Upper lobe of right lung (tissue), 1 donor: Measurements from ENCODE around the gene LRMDA. TPM values are rescaled to one million over a fixed set of nuclear protein-coding genes. Genes with fewer than 3 reads are reported as not detected.
A peak's percentile ranks its signal among the peaks of the same experiment; 100 is the strongest.
"Not testable (repeated sequence)": the region's sequence is repeated elsewhere in the genome, so short reads cannot be mapped to it uniquely, and the experiment has no call there.

Source experiments
- ATAC-seq: fragments of 200-7000 bp; cut with Tn5 transposase; one replicate; pipeline ENCODE4 v1.9.1; 2020; ENCODE audit warnings: mild to moderate bottlenecking, moderate library complexity
- DNase-seq: peaks from one replicate; pipeline ENCODE4 v3.0.0-alpha.2; 2020
- H3K27ac ChIP-seq: fragments of 200-600 bp; one replicate; pipeline ENCODE4 v1.8.0; 2022
- H3K27me3 ChIP-seq: fragments of 200-600 bp; one replicate; pipeline ENCODE4 v1.8.0; 2022; ENCODE audit warnings: mild to moderate bottlenecking
- H3K36me3 ChIP-seq: fragments of 200-600 bp; one replicate; pipeline ENCODE4 v1.8.0; 2022
- H3K4me1 ChIP-seq: fragments of 200-600 bp; one replicate; pipeline ENCODE4 v1.8.0; 2022
- H3K4me3 ChIP-seq: fragments of 200-600 bp; one replicate; pipeline ENCODE4 v1.8.0; 2022; ENCODE audit warnings: mild to moderate bottlenecking
- H3K9me3 ChIP-seq: fragments of 200-600 bp; one replicate; pipeline ENCODE4 v1.8.0; 2022
- CTCF ChIP-seq: fragments of 200-600 bp; IDR thresholded peaks from one replicate; pipeline ENCODE4 v1.8.0; 2022; ENCODE audit warnings: antibody characterized with exemption
- intact Hi-C: fragments of 100-400 bp; cut with DNase I; formaldehyde crosslinking; loops from one replicate; pipeline ENCODE4 v1.11.0; 2022
- total RNA-seq: library from RNA; stranded (reverse); fragmentation: NEBNext Ultra II Directional; extraction: Animal tissue kit (Norgen Biotek cat#: 25700); gene quantifications from one replicate; pipeline ENCODE4 v1.2.1, GENCODE V29; 2021
- donor health status: DM: no; HTN: yes; CAD: no; lungs with severe emphysema.

LRMDA gene
- total RNA-seq, 1 donor from 2014 or later: 20.0 TPM

- ATAC-seq: peak; percentile 35
- H3K36me3 ChIP-seq: no peaks in the 10 kb centered on the region
- no peak for DNase-seq
- no peak overlapping the region for H3K4me3 ChIP-seq
- no peaks in the 10 kb centered on the region for H3K27me3 ChIP-seq
- no peak overlapping the region for H3K27ac ChIP-seq
- H3K4me1 ChIP-seq: no peaks in the 10 kb centered on the region
- intact Hi-C loops: no loop called here
- no peaks in the 10 kb centered on the region for H3K9me3 ChIP-seq
- no peak for TF ChIP-seq CTCF
Observed at GRCh38 chr10:76051007-76051936, 619.8 kb downstream of the LRMDA start.

- no peaks in the 10 kb centered on the region for H3K4me1 ChIP-seq
- no peak overlapping the region for H3K27ac ChIP-seq
- intact Hi-C loops: no loop called here
- no peak overlapping the region for H3K4me3 ChIP-seq
- no peaks in the 10 kb centered on the region for H3K27me3 ChIP-seq
- no peaks in the 10 kb centered on the region for H3K9me3 ChIP-seq
- no peak for DNase-seq
- no peaks in the 10 kb centered on the region for H3K36me3 ChIP-seq
- no peak for TF ChIP-seq CTCF
- ATAC-seq: no peak
Observed at GRCh38 chr10:76052682-76053503, 621.5 kb downstream of the LRMDA start.

- no peaks in the 10 kb centered on the region for H3K36me3 ChIP-seq
- no peak overlapping the region for H3K27ac ChIP-seq
- H3K4me1 ChIP-seq: no peaks in the 10 kb centered on the region
- intact Hi-C loops: no loop called here
- no peak overlapping the region for H3K4me3 ChIP-seq
- no peaks in the 10 kb centered on the region for H3K27me3 ChIP-seq
- no peaks in the 10 kb centered on the region for H3K9me3 ChIP-seq
- TF ChIP-seq CTCF: no peak
- DNase-seq (no peak), ATAC-seq (peak; percentile 13)
Observed at GRCh38 chr10:76055466-76055865, 624.0 kb downstream of the LRMDA start.

GRCh38 chr10:76055963-76056362 is 624.5 kb downstream of the LRMDA start:
- Histone ChIP-seq H3K4me3 (no peak overlapping the region), H3K36me3 (no peaks in the 10 kb centered on the region), H3K27ac (no peak overlapping the region), H3K4me1 (no peaks in the 10 kb centered on the region), H3K27me3 (no peaks in the 10 kb centered on the region), H3K9me3 (no peaks in the 10 kb centered on the region)
- intact Hi-C loops: no loop called here
- DNase-seq: no peak
- no peak for TF ChIP-seq CTCF
- ATAC-seq: no peak

GRCh38 chr10:76060993-76061392 is 629.6 kb downstream of the LRMDA start:
- ATAC-seq, DNase-seq, H3K27ac ChIP-seq, H3K4me1 ChIP-seq, H3K4me3 ChIP-seq, intact Hi-C loops, H3K27me3 ChIP-seq, H3K36me3 ChIP-seq, H3K9me3 ChIP-seq: not testable (repeated sequence)

GRCh38 chr10:76066457-76066856 is 635.0 kb downstream of the LRMDA start:
- Histone ChIP-seq H3K36me3 (no peaks in the 10 kb centered on the region), H3K27ac (no peak overlapping the region), H3K4me3 (no peak overlapping the region), H3K4me1 (no peaks in the 10 kb centered on the region), H3K27me3 (no peaks in the 10 kb centered on the region), H3K9me3 (no peaks in the 10 kb centered on the region)
- intact Hi-C loops: no loop called here
- ATAC-seq (no peak), DNase-seq (no peak)
- no peak for TF ChIP-seq CTCF
